Calu3 (cell line): Measurements from ENCODE around the gene UBIAD1. TPM values are rescaled to one million over a fixed set of nuclear protein-coding genes. Genes with fewer than 3 reads are reported as not detected.

Experiments used
- BruUV-seq: library from RNA; stranded (reverse); fragments of 400-500 nt; replicated peaks from 2 replicates; lab custom pipeline; 2021; lab: Mats Ljungman, UMichigan
- CTCF ChIA-PET: fragments of 300-600 bp; sonication (Branson Sonifier 250); formaldehyde crosslinking; loops from one replicate; lab custom pipeline; 2022; ENCODE audit warnings: antibody characterized with exemption; lab: Charles Lee
- DNase-seq: peaks from one replicate; pipeline ENCODE4 v3.0.0; 2022
- H3K27ac Mint-ChIP-seq: one replicate; pipeline ENCODE4 v1.8.0; 2022; ENCODE audit warnings: mixed read lengths; ENCODE audit not compliant: unreplicated experiment
- H3K27me3 Mint-ChIP-seq: one replicate; pipeline ENCODE4 v1.8.0; 2022; ENCODE audit warnings: mixed read lengths; ENCODE audit not compliant: unreplicated experiment
- H3K36me3 Mint-ChIP-seq: one replicate; pipeline ENCODE4 v1.8.0; 2022; ENCODE audit warnings: mild to moderate bottlenecking, moderate library complexity, mixed read lengths; ENCODE audit not compliant: insufficient read depth, unreplicated experiment
- H3K4me1 Mint-ChIP-seq: one replicate; pipeline ENCODE4 v1.8.0; 2022; ENCODE audit warnings: mild to moderate bottlenecking, low read depth, mixed read lengths; ENCODE audit not compliant: unreplicated experiment
- H3K4me3 Mint-ChIP-seq: one replicate; pipeline ENCODE4 v1.8.0; 2022; ENCODE audit warnings: mild to moderate bottlenecking, low read depth, moderate library complexity, mixed read lengths; ENCODE audit not compliant: unreplicated experiment
- H3K9me3 Mint-ChIP-seq: one replicate; pipeline ENCODE4 v1.8.0; 2022; ENCODE audit warnings: low read depth, mixed read lengths; ENCODE audit not compliant: unreplicated experiment
- CTCF ChIP-seq: fragments of 200-600 bp; IDR thresholded peaks from one replicate; pipeline ENCODE4 v1.8.0; 2022; ENCODE audit warnings: antibody characterized with exemption; ENCODE audit not compliant: unreplicated experiment
- intact Hi-C: fragments of 100-400 bp; cut with micrococcal nuclease; formaldehyde crosslinking; loops from one replicate; pipeline ENCODE4 v1.10.0; 2022; ENCODE audit not compliant: unreplicated experiment
- total RNA-seq: library from RNA; stranded (reverse); gene quantifications from 2 replicates; pipeline ENCODE4 v1.2.3, GENCODE V29; 2022

Gene UBIAD1
- total RNA-seq, 1 experiment from 2014 or later: 14.1 TPM

GRCh38 chr1:11309385-11309784 is 36.4 kb downstream of the UBIAD1 start:
- CTCF ChIA-PET: no interaction called here
- no peaks in the 10 kb centered on the region for H3K4me1 Mint-ChIP-seq

GRCh38 chr1:11311816-11312755 is 39.1 kb downstream of the UBIAD1 start:
- no TSS peak for BruUV-seq
- CTCF ChIA-PET: no interaction called here
- no peak overlapping the region for H3K4me3 Mint-ChIP-seq

More at GRCh38 chr1:11309385-11309784, 36.4 kb downstream of the UBIAD1 start:
- TF ChIP-seq CTCF: no peak
- DNase-seq: no peak
- no peak overlapping the region for H3K4me3 Mint-ChIP-seq
- no peaks in the 10 kb centered on the region for H3K36me3 Mint-ChIP-seq
- H3K27me3 Mint-ChIP-seq: peaks cover 52% of the 10 kb centered on the region
- no TSS peak for BruUV-seq
- no peaks in the 10 kb centered on the region for H3K9me3 Mint-ChIP-seq
- no peak overlapping the region for H3K27ac Mint-ChIP-seq
- intact Hi-C loops: no loop called here

GRCh38 chr1:11314959-11315358 is 42.0 kb downstream of the UBIAD1 start:
- no TSS peak for BruUV-seq

More at GRCh38 chr1:11311816-11312755, 39.1 kb downstream of the UBIAD1 start:
- H3K27ac Mint-ChIP-seq: no peak overlapping the region
- intact Hi-C loops: no loop called here
- DNase-seq: no peak
- peaks cover 55% of the 10 kb centered on the region for H3K27me3 Mint-ChIP-seq
- H3K9me3 Mint-ChIP-seq: no peaks in the 10 kb centered on the region
- H3K4me1 Mint-ChIP-seq: no peaks in the 10 kb centered on the region
- TF ChIP-seq CTCF: no peak
- H3K36me3 Mint-ChIP-seq: no peaks in the 10 kb centered on the region

GRCh38 chr1:11316701-11317100 is 43.7 kb downstream of the UBIAD1 start:
- H3K27me3 Mint-ChIP-seq: peaks cover 27% of the 10 kb centered on the region
- no peak overlapping the region for H3K4me3 Mint-ChIP-seq
- H3K4me1 Mint-ChIP-seq: no peaks in the 10 kb centered on the region
- DNase-seq: no peak
- H3K9me3 Mint-ChIP-seq: no peaks in the 10 kb centered on the region
- TF ChIP-seq CTCF: no peak
- CTCF ChIA-PET: interaction anchor here (0.7 kb wide), 1 partner anchor 243 kb away, joined by 3 read pairs; no protein-coding TSS in a partner anchor
- no TSS peak for BruUV-seq
- intact Hi-C loops: no loop called here
- H3K36me3 Mint-ChIP-seq: no peaks in the 10 kb centered on the region
- H3K27ac Mint-ChIP-seq: no peak overlapping the region

More at GRCh38 chr1:11314959-11315358, 42.0 kb downstream of the UBIAD1 start:
- no peak overlapping the region for H3K4me3 Mint-ChIP-seq
- no peak for DNase-seq
- intact Hi-C loops: no loop called here
- no peaks in the 10 kb centered on the region for H3K36me3 Mint-ChIP-seq
- TF ChIP-seq CTCF: no peak
- peaks cover 43% of the 10 kb centered on the region for H3K27me3 Mint-ChIP-seq
- no peaks in the 10 kb centered on the region for H3K9me3 Mint-ChIP-seq
- no peaks in the 10 kb centered on the region for H3K4me1 Mint-ChIP-seq
- CTCF ChIA-PET: no interaction called here
- H3K27ac Mint-ChIP-seq: no peak overlapping the region
